Keratinocyte (primary cell): ENCODE data around the gene CWC22. TPM values are rescaled to one million over a fixed set of nuclear protein-coding genes. Genes with fewer than 3 reads are reported as not detected.

ENCODE experiments used
- DNase-seq: peaks from one replicate; pipeline ENCODE4 v3.0.0-alpha.2; 2011; ENCODE audit warnings: low read depth, missing footprints, low spot score
- FAIRE-seq: peaks from 2 replicates; lab custom pipeline; 2011; peaks lifted over from hg19 to GRCh38; lab: Jason Lieb, UNC
- H2AFZ ChIP-seq: 2 replicates; pipeline ENCODE4 v1.6.0; 2012; ENCODE audit warnings: low read length, control low read depth, inconsistent platforms; ENCODE audit not compliant: control insufficient read depth
- H3K27ac ChIP-seq: 2 replicates; pipeline ENCODE4 v1.5.1; 2011; ENCODE audit warnings: low read length; ENCODE audit not compliant: control insufficient read depth, insufficient read depth
- H3K27me3 ChIP-seq: 3 replicates; pipeline ENCODE4 v1.6.0; 2011; ENCODE audit warnings: low read length; ENCODE audit not compliant: control insufficient read depth, insufficient read depth; ENCODE audit errors: extremely low read depth
- H3K36me3 ChIP-seq, 2 experiments: 2 replicates in 1 of 2; 3 replicates in 1 of 2; pipeline ENCODE4 v1.5.1; 2011; ENCODE audit warnings: low read length in 2 of 2, mild to moderate bottlenecking in 1 of 2; ENCODE audit not compliant: control insufficient read depth in 2 of 2, insufficient read depth in 2 of 2; ENCODE audit errors: extremely low read depth in 1 of 2
- H3K4me1 ChIP-seq: 3 replicates; pipeline ENCODE4 v1.5.1; 2011; ENCODE audit warnings: low read length; ENCODE audit not compliant: control insufficient read depth, insufficient read depth; ENCODE audit errors: extremely low read depth
- H3K4me2 ChIP-seq: 3 replicates; pipeline ENCODE4 v1.6.0; 2011; ENCODE audit warnings: low read depth, low read length; ENCODE audit not compliant: control insufficient read depth, insufficient read depth; ENCODE audit errors: extremely low read depth
- H3K4me3 ChIP-seq, 3 experiments: fragments of 200-600 bp in 1 of 3; sonication (generic) in 1 of 3; 2 replicates in 2 of 3; 3 replicates in 1 of 3; pipeline ENCODE4 v1.5.1; 2011 to 2016; ENCODE audit warnings: low read length in 3 of 3, mild to moderate bottlenecking in 3 of 3, control low read depth in 2 of 3, inconsistent platforms in 1 of 3, low read depth in 1 of 3, mixed read lengths in 1 of 3, mixed run types in 1 of 3, moderate library complexity in 1 of 3; ENCODE audit not compliant: control insufficient read depth in 2 of 3, insufficient read depth in 2 of 3; ENCODE audit errors: extremely low read depth in 1 of 3
- H3K79me2 ChIP-seq: 2 replicates; pipeline ENCODE4 v1.6.0; 2012; ENCODE audit warnings: low read length; ENCODE audit not compliant: control insufficient read depth, insufficient read depth
- H3K9ac ChIP-seq: 3 replicates; pipeline ENCODE4 v1.6.0; 2011; ENCODE audit warnings: low read length; ENCODE audit not compliant: control insufficient read depth, insufficient read depth; ENCODE audit errors: extremely low read depth
- H3K9me1 ChIP-seq: 3 replicates; pipeline ENCODE4 v1.6.0; 2011; ENCODE audit warnings: low read length; ENCODE audit not compliant: control insufficient read depth, insufficient read depth; ENCODE audit errors: extremely low read depth
- H3K9me3 ChIP-seq: 2 replicates; pipeline ENCODE4 v1.5.1; 2012; ENCODE audit warnings: low read depth, low read length; ENCODE audit not compliant: control insufficient read depth
- H4K20me1 ChIP-seq: 3 replicates; pipeline ENCODE4 v1.6.0; 2011; ENCODE audit warnings: low read length; ENCODE audit not compliant: control insufficient read depth, insufficient read depth; ENCODE audit errors: extremely low read depth
- EZH2 ChIP-seq: IDR thresholded peaks from one replicate; pipeline ENCODE4 v1.6.1; 2012; ENCODE audit warnings: inconsistent platforms, mild to moderate bottlenecking, low read length, moderate library complexity
- dilution Hi-C: fragments of 300-500 bp; cut with MboI; formaldehyde crosslinking; loops from one replicate; pipeline ENCODE4 v1.7.0; 2020; ENCODE audit warnings: low sequenced_read_pairs; ENCODE audit not compliant: extremely low pct_ligation_motif_present
- polyA plus RNA-seq, 5 experiments: library from polyadenylated mRNA; depleted of rRNA in 3 of 5; stranded (reverse) in 3 of 5; stranded (forward) in 1 of 5; unstranded in 1 of 5; fragments of >200 nt; gene quantifications; 1 replicate in 1 of 5; 2 replicates in 3 of 5; 3 replicates in 1 of 5; pipeline versions ENCODE4 v1.2.1 to v1.2.3, GENCODE V29; 2011 to 2012; ENCODE audit warnings: missing spikeins in 2 of 5, low read depth in 1 of 5, low replicate concordance in 1 of 5
- TF ChIP-seq, protein P1 (sequence below), 3 experiments: IDR thresholded peaks in 1 of 3; conservative IDR thresholded peaks in 1 of 3; optimal IDR thresholded peaks in 1 of 3; 2 replicates in 2 of 3; 3 replicates in 1 of 3; pipeline versions ENCODE3 to v1.5.1; 2011; ENCODE audit warnings: low read length in 3 of 3, mild to moderate bottlenecking in 3 of 3, moderate library complexity in 2 of 3, control low read depth in 1 of 3, inconsistent platforms in 1 of 3; ENCODE audit not compliant: insufficient read depth in 2 of 3; ENCODE audit errors: extremely low read depth in 1 of 3

CWC22 gene
- polyA plus RNA-seq, 1 donor (not counting 4 experiments of a cell fraction or from before 2014, with no cell fraction given), result 8.8 TPM

DNA sequence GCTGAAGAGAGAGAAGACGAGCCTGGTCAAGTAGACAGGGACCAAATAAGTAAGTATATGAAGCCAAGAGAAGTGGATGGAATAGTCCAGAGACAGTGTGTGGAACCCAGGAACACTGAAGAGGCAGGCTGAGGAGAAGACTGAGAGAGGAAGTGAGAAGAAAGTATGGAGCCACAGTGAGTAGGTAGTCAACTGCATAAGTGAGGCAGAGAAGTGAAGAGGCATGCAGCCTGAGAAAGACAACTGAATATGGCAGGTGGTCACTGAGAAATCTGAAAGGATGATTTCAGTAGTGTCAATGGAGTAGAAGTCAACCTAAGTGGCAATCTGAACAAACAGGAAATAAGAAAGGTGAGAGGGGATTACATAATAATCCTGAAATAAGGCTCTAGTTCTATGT is 55.4 kb downstream of the CWC22 start:
- TF ChIP-seq EZH2, result no peak
- TF ChIP-seq, protein P1, sequence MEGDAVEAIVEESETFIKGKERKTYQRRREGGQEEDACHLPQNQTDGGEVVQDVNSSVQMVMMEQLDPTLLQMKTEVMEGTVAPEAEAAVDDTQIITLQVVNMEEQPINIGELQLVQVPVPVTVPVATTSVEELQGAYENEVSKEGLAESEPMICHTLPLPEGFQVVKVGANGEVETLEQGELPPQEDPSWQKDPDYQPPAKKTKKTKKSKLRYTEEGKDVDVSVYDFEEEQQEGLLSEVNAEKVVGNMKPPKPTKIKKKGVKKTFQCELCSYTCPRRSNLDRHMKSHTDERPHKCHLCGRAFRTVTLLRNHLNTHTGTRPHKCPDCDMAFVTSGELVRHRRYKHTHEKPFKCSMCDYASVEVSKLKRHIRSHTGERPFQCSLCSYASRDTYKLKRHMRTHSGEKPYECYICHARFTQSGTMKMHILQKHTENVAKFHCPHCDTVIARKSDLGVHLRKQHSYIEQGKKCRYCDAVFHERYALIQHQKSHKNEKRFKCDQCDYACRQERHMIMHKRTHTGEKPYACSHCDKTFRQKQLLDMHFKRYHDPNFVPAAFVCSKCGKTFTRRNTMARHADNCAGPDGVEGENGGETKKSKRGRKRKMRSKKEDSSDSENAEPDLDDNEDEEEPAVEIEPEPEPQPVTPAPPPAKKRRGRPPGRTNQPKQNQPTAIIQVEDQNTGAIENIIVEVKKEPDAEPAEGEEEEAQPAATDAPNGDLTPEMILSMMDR (optimal IDR thresholded peaks at IDR 0.05 in 1 of 3, IDR thresholded peaks at IDR 0.05 in 1 of 3, conservative IDR thresholded peaks at IDR 0.05 in 1 of 3; ENCODE audit: extremely low read depth in 1 of 3, insufficient read depth in 2 of 3, low read length in 3 of 3), result no peak
- H3K79me2 ChIP-seq, result no peaks in the 10 kb centered on the region

DNA sequence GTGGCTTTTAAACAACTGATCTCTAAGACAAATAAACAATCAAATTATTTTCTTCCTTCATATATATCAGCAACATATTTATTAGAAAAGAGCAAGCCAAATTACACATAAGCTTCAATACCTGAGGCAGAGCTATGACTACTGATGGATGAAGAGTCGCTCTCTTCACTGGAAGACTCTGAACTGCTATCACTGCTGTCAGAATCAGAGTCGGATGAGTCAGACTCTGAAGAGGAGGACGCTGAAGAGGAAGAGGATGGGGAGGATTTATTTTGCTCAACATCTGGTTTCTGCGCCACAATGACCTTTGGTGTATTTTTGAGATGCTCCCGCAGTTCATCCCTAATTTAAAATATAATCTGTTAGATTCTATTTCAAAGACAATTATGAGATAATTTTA is 56.7 kb downstream of the CWC22 start:
- Histone ChIP-seq H3K36me3 (peaks cover 10 to 13% of the 10 kb centered on the region in 2 experiments), H3K27me3 (no peaks in the 10 kb centered on the region), H3K4me3 (no peak overlapping the region), H3K4me1 (no peaks in the 10 kb centered on the region), H3K9ac (no peak overlapping the region), H3K9me3 (no peaks in the 10 kb centered on the region), H4K20me1 (no peaks in the 10 kb centered on the region), H2AFZ (no peak overlapping the region), H3K4me2 (no peak overlapping the region), H3K79me2 (no peaks in the 10 kb centered on the region), H3K9me1 (no peaks in the 10 kb centered on the region), H3K27ac (no peak overlapping the region)
- no peak for TF ChIP-seq EZH2
- TF ChIP-seq, protein P1 (optimal IDR thresholded peaks at IDR 0.05 in 1 of 3, IDR thresholded peaks at IDR 0.05 in 1 of 3, conservative IDR thresholded peaks at IDR 0.05 in 1 of 3; ENCODE audit: extremely low read depth in 1 of 3, insufficient read depth in 2 of 3, low read length in 3 of 3), result no peak
- FAIRE-seq, result no peak
- no peak for DNase-seq
- dilution Hi-C loops, result no loop called here

More for the DNA sequence above, 55.4 kb downstream of the CWC22 start:
- Histone ChIP-seq H3K9ac (no peak overlapping the region), H2AFZ (no peak overlapping the region), H3K4me1 (no peaks in the 10 kb centered on the region), H3K27me3 (no peaks in the 10 kb centered on the region), H3K36me3 (peaks cover 8 to 13% of the 10 kb centered on the region in 2 experiments), H4K20me1 (no peaks in the 10 kb centered on the region), H3K9me1 (no peaks in the 10 kb centered on the region), H3K4me3 (no peak overlapping the region), H3K4me2 (no peak overlapping the region), H3K9me3 (no peaks in the 10 kb centered on the region), H3K27ac (no peak overlapping the region)
- dilution Hi-C loops, result no loop called here
- FAIRE-seq, result peak; percentile 13
- no peak for DNase-seq
